Kidney epithelial cell (primary cell): ENCODE data around the gene TMEM252. TPM values are rescaled to one million over a fixed set of nuclear protein-coding genes. Genes with fewer than 3 reads are reported as not detected.

ENCODE experiments used
- DNase-seq: peaks from one replicate; pipeline ENCODE4 v3.0.0-alpha.2; 2010; ENCODE audit warnings: low read depth
- H3K27me3 ChIP-seq: 2 replicates; pipeline ENCODE4 v1.6.0; 2011; ENCODE audit warnings: low read length; ENCODE audit not compliant: control insufficient read depth, insufficient read depth
- H3K36me3 ChIP-seq: 2 replicates; pipeline ENCODE4 v1.5.1; 2011; ENCODE audit warnings: low read length; ENCODE audit not compliant: control insufficient read depth, insufficient read depth
- H3K4me3 ChIP-seq: 2 replicates; pipeline ENCODE4 v1.5.1; 2011; ENCODE audit warnings: low read depth, mild to moderate bottlenecking, control low read depth, low read length
- CTCF ChIP-seq: IDR thresholded peaks from 2 replicates; pipeline ENCODE4 v1.5.1; 2011; ENCODE audit warnings: mild to moderate bottlenecking, moderate library complexity, low read length, control low read depth, inconsistent platforms; ENCODE audit not compliant: insufficient read depth, poor library complexity, severe bottlenecking
- total RNA-seq: library from RNA; depleted of rRNA; stranded (reverse); fragments of >200 nt; gene quantifications from 2 replicates; pipeline ENCODE4 v1.2.3, GENCODE V29; 2015

The TMEM252 gene
- total RNA-seq, 1 donor from 2014 or later = not detected

GRCh38 chr9:68546596-68547390, 6.1 kb upstream of the TMEM252 start:
- no peak for DNase-seq
- Histone ChIP-seq H3K4me3 (no peak overlapping the region), H3K27me3 (no peaks in the 10 kb centered on the region), H3K36me3 (no peaks in the 10 kb centered on the region)
- TF ChIP-seq CTCF = no peak

- no peaks in the 10 kb centered on the region for H3K36me3 ChIP-seq
- DNase-seq = no peak
- no peak overlapping the region for H3K4me3 ChIP-seq
- H3K27me3 ChIP-seq = no peaks in the 10 kb centered on the region
- TF ChIP-seq CTCF = no peak
Observed at GRCh38 chr9:68545033-68545705, 4.5 kb upstream of the TMEM252 start.

GRCh38 chr9:68541568-68541967, 885 bp upstream of the TMEM252 start:
- Histone ChIP-seq H3K36me3 (no peaks in the 10 kb centered on the region), H3K4me3 (no peak overlapping the region), H3K27me3 (no peaks in the 10 kb centered on the region)
- DNase-seq = no peak
- no peak for TF ChIP-seq CTCF

GRCh38 chr9:68538200-68538599, 2.5 kb downstream of the TMEM252 start:
- H3K4me3 ChIP-seq = no peak overlapping the region
- H3K27me3 ChIP-seq = no peaks in the 10 kb centered on the region
- no peak for DNase-seq
- no peak for TF ChIP-seq CTCF
- no peaks in the 10 kb centered on the region for H3K36me3 ChIP-seq

- Histone ChIP-seq H3K36me3 (no peaks in the 10 kb centered on the region), H3K4me3 (no peak overlapping the region), H3K27me3 (no peaks in the 10 kb centered on the region)
- DNase-seq = no peak
- TF ChIP-seq CTCF = no peak
Observed at GRCh38 chr9:68537616-68537880, 3.1 kb downstream of the TMEM252 start.
